HG02943 (cell line): ENCODE data around the gene C14orf132.

ENCODE experiments used
- ATAC-seq: cut with Tn5 transposase; IDR thresholded peaks from one replicate; pipeline ENCODE4 v1.9.1; 2021; ENCODE audit warnings: mild to moderate bottlenecking, low read depth, moderate library complexity; ENCODE audit not compliant: unreplicated experiment

C14orf132 gene

GRCh38 chr14:96114002-96114401 is 74.8 kb downstream of the C14orf132 start:
- ATAC-seq = no peak

GRCh38 chr14:96117101-96117897 is 78.1 kb downstream of the C14orf132 start:
- no peak for ATAC-seq

GRCh38 chr14:96117960-96118359 is 78.8 kb downstream of the C14orf132 start:
- no peak for ATAC-seq

- no peak for ATAC-seq
These were observed 79.2 kb downstream of the C14orf132 start for GRCh38 chr14:96118391-96118790.

GRCh38 chr14:96119947-96120346 is 80.8 kb downstream of the C14orf132 start:
- no peak for ATAC-seq

- ATAC-seq = no peak
These were observed 81.2 kb downstream of the C14orf132 start for GRCh38 chr14:96120392-96120791.

- ATAC-seq = no peak
These were observed 81.8 kb downstream of the C14orf132 start for GRCh38 chr14:96120941-96121340.

- ATAC-seq = no peak
These were observed 82.7 kb downstream of the C14orf132 start for GRCh38 chr14:96121660-96122395.

- no peak for ATAC-seq
These were observed 83.3 kb downstream of the C14orf132 start for GRCh38 chr14:96122496-96122895.

- ATAC-seq = no peak
These were observed 86.4 kb downstream of the C14orf132 start for GRCh38 chr14:96125536-96125935.

GRCh38 chr14:96126339-96126782 is 87.2 kb downstream of the C14orf132 start:
- no peak for ATAC-seq

- no peak for ATAC-seq
These were observed 87.7 kb downstream of the C14orf132 start for GRCh38 chr14:96126783-96127271.

GRCh38 chr14:96129128-96129736 is 90.1 kb downstream of the C14orf132 start:
- ATAC-seq = no peak

GRCh38 chr14:96130391-96130790 is 91.2 kb downstream of the C14orf132 start:
- no peak for ATAC-seq

- ATAC-seq = no peak
These were observed 91.7 kb downstream of the C14orf132 start for GRCh38 chr14:96130854-96131253.

- ATAC-seq = no peak
These were observed 92.7 kb downstream of the C14orf132 start for GRCh38 chr14:96131836-96132235.

- no peak for ATAC-seq
These were observed 95.3 kb downstream of the C14orf132 start for GRCh38 chr14:96134508-96134907.

GRCh38 chr14:96135285-96135684 is 96.1 kb downstream of the C14orf132 start:
- no peak for ATAC-seq

GRCh38 chr14:96136371-96137005 is 97.3 kb downstream of the C14orf132 start:
- ATAC-seq = no peak

- ATAC-seq = no peak
These were observed 99.1 kb downstream of the C14orf132 start for GRCh38 chr14:96138241-96138640.

GRCh38 chr14:96139169-96139568 is 100.0 kb downstream of the C14orf132 start:
- ATAC-seq = no peak
